GM12891 (cell line): ENCODE data around the gene FHIT.

Experiments
- POLR2A ChIP-seq: IDR thresholded peaks from 2 replicates; pipeline ENCODE4 v1.6.1; 2011; ENCODE audit warnings: low read depth, low read length, control low read depth
- TAF1 ChIP-seq: IDR thresholded peaks from 2 replicates; pipeline ENCODE4 v1.6.1; 2011; ENCODE audit warnings: low read depth, low read length, control low read depth

DNA sequence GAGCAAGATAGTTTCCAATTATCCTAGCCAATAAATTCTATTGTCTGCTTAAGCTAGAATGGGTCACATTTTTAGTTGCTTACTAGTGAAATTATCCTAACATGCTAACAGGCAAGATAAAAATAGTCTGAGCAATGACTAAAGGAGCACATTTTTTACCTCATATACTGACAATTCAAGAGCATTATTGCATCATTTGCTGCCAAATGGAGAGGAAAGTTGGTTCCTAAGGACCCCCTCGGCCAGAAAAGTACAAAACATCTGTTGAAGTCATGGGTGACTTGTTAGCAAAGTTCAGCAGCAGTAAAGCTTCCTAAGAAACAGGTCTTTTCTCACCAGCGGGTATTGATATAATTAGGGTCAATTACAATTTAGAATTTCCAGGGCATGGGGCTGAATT lies 1001.0 kb downstream of the FHIT start:
- TF ChIP-seq TAF1 (no peak), POLR2A (no peak)
